ENCODE data around the gene DDX47.

DDX47 gene

GRCh38 chr12:12821975-12822374 lies 8.8 kb downstream of the DDX47 start:
- no peak overlapping the region for H3K27ac ChIP-seq (ENCODE audit: low read depth, low read length)
- no peaks in the 10 kb centered on the region for H3F3A ChIP-seq (ENCODE audit: insufficient read depth)
- H3K79me2 ChIP-seq (ENCODE audit: insufficient read depth, low read length), result peaks cover 12% of the 10 kb centered on the region; the same call in 1 of the 2 replicates

GRCh38 chr12:12822886-12823285 lies 9.7 kb downstream of the DDX47 start:
- H4K20me1 ChIP-seq (ENCODE audit: low read depth, low read length), result no peaks in the 10 kb centered on the region
- no peaks in the 10 kb centered on the region for H3F3A ChIP-seq (ENCODE audit: insufficient read depth)
- H3K36me3 ChIP-seq (ENCODE audit: low read length), result 0 out of 2 replicates have a peak, but pooled peaks cover 3% of the 10 kb centered on the region
- H3K79me2 ChIP-seq (ENCODE audit: insufficient read depth, low read length), result peaks cover 10% of the 10 kb centered on the region; the same call in 1 of the 2 replicates
- no peak overlapping the region for H3K27ac ChIP-seq (ENCODE audit: low read depth, low read length)
- no peaks in the 10 kb centered on the region for H3K9me2 ChIP-seq (replicated peaks; ENCODE audit: insufficient read depth, low read length)
- no peak overlapping the region for H2AFZ ChIP-seq (ENCODE audit: low read depth, low read length, severe bottlenecking)
- no peak overlapping the region for H3K4me2 ChIP-seq (ENCODE audit: low read depth, low read length, poor library complexity, severe bottlenecking)
- no peak for TF ChIP-seq EZH2phosphoT487 (conservative IDR thresholded peaks at IDR 0.05; ENCODE audit: low read length)
- TF ChIP-seq CTCF (IDR thresholded peaks at IDR 0.05; ENCODE audit: insufficient read depth, low read length, poor library complexity, severe bottlenecking), result no peak
- H3K9me3 ChIP-seq (ENCODE audit: insufficient read depth, low read length), result no peaks in the 10 kb centered on the region
- no peak overlapping the region for H3K4me3 ChIP-seq (ENCODE audit: insufficient read depth, low read length, poor library complexity, severe bottlenecking)
- H3K27me3 ChIP-seq (ENCODE audit: low read length), result no peaks in the 10 kb centered on the region
- no peak overlapping the region for H3K9ac ChIP-seq (ENCODE audit: low read length)

More at GRCh38 chr12:12821975-12822374, 8.8 kb downstream of the DDX47 start:
- H3K27me3 ChIP-seq (ENCODE audit: low read length), result no peaks in the 10 kb centered on the region
- 0 out of 2 replicates have a peak, but pooled peaks cover 3% of the 10 kb centered on the region for H3K36me3 ChIP-seq (ENCODE audit: low read length)
- H3K9ac ChIP-seq (ENCODE audit: low read length), result no peak overlapping the region
- H3K4me3 ChIP-seq (ENCODE audit: insufficient read depth, low read length, poor library complexity, severe bottlenecking), result no peak overlapping the region
- no peaks in the 10 kb centered on the region for H3K9me3 ChIP-seq (ENCODE audit: insufficient read depth, low read length)
- no peak for TF ChIP-seq CTCF (IDR thresholded peaks at IDR 0.05; ENCODE audit: insufficient read depth, low read length, poor library complexity, severe bottlenecking)
- TF ChIP-seq EZH2phosphoT487 (conservative IDR thresholded peaks at IDR 0.05; ENCODE audit: low read length), result no peak
- H3K9me2 ChIP-seq (replicated peaks; ENCODE audit: insufficient read depth, low read length), result no peaks in the 10 kb centered on the region
- H4K20me1 ChIP-seq (ENCODE audit: low read depth, low read length), result no peaks in the 10 kb centered on the region
- no peak overlapping the region for H3K4me2 ChIP-seq (ENCODE audit: low read depth, low read length, poor library complexity, severe bottlenecking)
- no peak overlapping the region for H2AFZ ChIP-seq (ENCODE audit: low read depth, low read length, severe bottlenecking)

GRCh38 chr12:12823300-12823699 lies 10.2 kb downstream of the DDX47 start:
- no peaks in the 10 kb centered on the region for H3K9me2 ChIP-seq (replicated peaks; ENCODE audit: insufficient read depth, low read length)
- no peak overlapping the region for H2AFZ ChIP-seq (ENCODE audit: low read depth, low read length, severe bottlenecking)
- no peak for TF ChIP-seq EZH2phosphoT487 (conservative IDR thresholded peaks at IDR 0.05; ENCODE audit: low read length)
- no peak for TF ChIP-seq CTCF (IDR thresholded peaks at IDR 0.05; ENCODE audit: insufficient read depth, low read length, poor library complexity, severe bottlenecking)
- H3K79me2 ChIP-seq (ENCODE audit: insufficient read depth, low read length), result peaks cover 8% of the 10 kb centered on the region; the same call in 1 of the 2 replicates
- H3F3A ChIP-seq (ENCODE audit: insufficient read depth), result no peaks in the 10 kb centered on the region
- no peak overlapping the region for H3K27ac ChIP-seq (ENCODE audit: low read depth, low read length)
- 0 out of 2 replicates have a peak, but pooled peaks cover 3% of the 10 kb centered on the region for H3K36me3 ChIP-seq (ENCODE audit: low read length)
- no peaks in the 10 kb centered on the region for H3K27me3 ChIP-seq (ENCODE audit: low read length)
- no peak overlapping the region for H3K4me3 ChIP-seq (ENCODE audit: insufficient read depth, low read length, poor library complexity, severe bottlenecking)
- H3K9me3 ChIP-seq (ENCODE audit: insufficient read depth, low read length), result no peaks in the 10 kb centered on the region
- H3K4me2 ChIP-seq (ENCODE audit: low read depth, low read length, poor library complexity, severe bottlenecking), result no peak overlapping the region
- H3K9ac ChIP-seq (ENCODE audit: low read length), result no peak overlapping the region
- no peaks in the 10 kb centered on the region for H4K20me1 ChIP-seq (ENCODE audit: low read depth, low read length)

Data from SU-DHL-6 (cell line).